Liver (tissue), 9 donors: Measurements from ENCODE around the gene CCNE1. TPM values are rescaled to one million over a fixed set of nuclear protein-coding genes. Genes with fewer than 3 reads are reported as not detected.

Source experiments
- DNase-seq: peaks from one replicate; pipeline ENCODE4 v3.0.0-alpha.2; 2017; ENCODE audit warnings: low spot score
- H3K27ac ChIP-seq, 2 donors: one replicate each; pipeline ENCODE4 v1.7.0; 2013; ENCODE audit warnings: inconsistent platforms in 2 of 2, low read length in 2 of 2, control low read depth in 1 of 2, low read depth in 1 of 2, mild to moderate bottlenecking in 1 of 2
- H3K27me3 ChIP-seq, 4 donors: one replicate each; pipeline versions ENCODE4 v1.6.1 to v1.7.0; 2013; ENCODE audit warnings: low read length in 3 of 4, inconsistent platforms in 1 of 4, mild to moderate bottlenecking in 1 of 4, moderate library complexity in 1 of 4; ENCODE audit not compliant: control insufficient read depth in 4 of 4, insufficient read depth in 4 of 4
- H3K36me3 ChIP-seq, 4 donors: one replicate each; pipeline versions ENCODE4 v1.6.1 to v1.7.0; 2013; ENCODE audit warnings: low read length in 3 of 4, mild to moderate bottlenecking in 3 of 4, low read depth in 1 of 4, moderate library complexity in 1 of 4; ENCODE audit not compliant: control insufficient read depth in 4 of 4, insufficient read depth in 3 of 4
- H3K4me1 ChIP-seq, 4 donors: one replicate each; pipeline versions ENCODE4 v1.6.1 to v1.7.0; 2013; ENCODE audit warnings: low read length in 3 of 4, mild to moderate bottlenecking in 3 of 4, moderate library complexity in 1 of 4; ENCODE audit not compliant: control insufficient read depth in 4 of 4, insufficient read depth in 4 of 4
- H3K4me3 ChIP-seq, 3 donors: one replicate each; pipeline versions ENCODE4 v1.6.1 to v1.7.0; 2013; ENCODE audit warnings: low read length in 3 of 3, control low read depth in 1 of 3, low read depth in 1 of 3, mild to moderate bottlenecking in 1 of 3
- H3K9ac ChIP-seq, 2 donors: one replicate each; pipeline ENCODE4 v1.7.0; 2013; ENCODE audit warnings: low read length in 2 of 2, mild to moderate bottlenecking in 2 of 2, moderate library complexity in 2 of 2, control low read depth in 1 of 2, low read depth in 1 of 2
- H3K9me3 ChIP-seq, 4 donors: one replicate each; pipeline versions ENCODE4 v1.6.1 to v1.7.0; 2013; ENCODE audit warnings: low read length in 3 of 4; ENCODE audit not compliant: control insufficient read depth in 4 of 4
- EGR1 ChIP-seq, 2 donors: IDR thresholded peaks; 2 replicates each; pipeline ENCODE4 v1.6.1; 2016 to 2018; ENCODE audit warnings: antibody characterized with exemption in 2 of 2, low read depth in 2 of 2
- FOXA1 ChIP-seq: IDR thresholded peaks from 2 replicates; pipeline ENCODE4 v1.6.1; 2016; ENCODE audit warnings: antibody characterized with exemption
- FOXA2 ChIP-seq: IDR thresholded peaks from 2 replicates; pipeline ENCODE4 v1.6.1; 2016; ENCODE audit warnings: antibody characterized with exemption
- GABPA ChIP-seq, 2 donors: IDR thresholded peaks in 1 of 2; conservative IDR thresholded peaks in 1 of 2; 2 replicates each; pipeline ENCODE4 v1.6.1; 2016; ENCODE audit warnings: antibody characterized with exemption in 2 of 2, mild to moderate bottlenecking in 1 of 2, moderate library complexity in 1 of 2
- HNF4A ChIP-seq, 2 donors: conservative IDR thresholded peaks; 2 replicates each; pipeline ENCODE4 v1.6.1; 2016; ENCODE audit warnings: antibody characterized with exemption in 2 of 2, mild to moderate bottlenecking in 2 of 2
- HNF4G ChIP-seq: IDR thresholded peaks from 2 replicates; pipeline ENCODE4 v1.6.1; 2016; ENCODE audit warnings: antibody characterized with exemption
- JUND ChIP-seq, 2 donors: IDR thresholded peaks; 2 replicates each; pipeline ENCODE4 v1.6.1; 2016; ENCODE audit warnings: antibody characterized with exemption in 2 of 2
- NR2F2 ChIP-seq: IDR thresholded peaks from 2 replicates; pipeline ENCODE4 v1.6.1; 2016; ENCODE audit warnings: antibody characterized with exemption
- RAD21 ChIP-seq, 2 donors: IDR thresholded peaks; 2 replicates each; pipeline ENCODE4 v1.6.1; 2016; ENCODE audit warnings: antibody characterized with exemption in 2 of 2, mild to moderate bottlenecking in 2 of 2
- RXRA ChIP-seq, 2 donors: IDR thresholded peaks; 2 replicates each; pipeline ENCODE4 v1.6.1; 2017 to 2018; ENCODE audit warnings: antibody characterized with exemption in 2 of 2, mild to moderate bottlenecking in 1 of 2
- SP1 ChIP-seq: IDR thresholded peaks from 2 replicates; pipeline ENCODE4 v1.6.1; 2018; ENCODE audit warnings: antibody characterized with exemption, mild to moderate bottlenecking
- TAF1 ChIP-seq: conservative IDR thresholded peaks from 2 replicates; pipeline ENCODE4 v1.6.1; 2016; ENCODE audit warnings: antibody characterized with exemption, mild to moderate bottlenecking
- YY1 ChIP-seq: IDR thresholded peaks from 2 replicates; pipeline ENCODE4 v1.6.1; 2016; ENCODE audit warnings: antibody characterized with exemption, mild to moderate bottlenecking
- WGBS: extraction: QIAGEN DNeasy Blood & Tissue Kit; methylation state at CpG from one replicate; pipeline ENCODE4 v1.1.7; 2013; 5-methylcytosine and 5-hydroxymethylcytosine counted together
- polyA plus RNA-seq, 2 donors: library from polyadenylated mRNA; stranded (reverse) in 1 of 2; unstranded in 1 of 2; fragments of 200-250 nt in 1 of 2; fragments of >200 nt in 1 of 2; fragmentation: Nextera tagmentation in 1 of 2; extraction: Ambion mirVana in 1 of 2; gene quantifications; one replicate each; pipeline versions ENCODE4 v1.2.1 to v1.2.3, GENCODE V29; 2013 to 2015
- total RNA-seq, 2 donors: library from RNA; depleted of rRNA; stranded (reverse); fragments of >200 nt; gene quantifications; one replicate each; pipeline ENCODE4 v1.2.3, GENCODE V29; 2014
- TF ChIP-seq, protein P1 (sequence below): IDR thresholded peaks from 2 replicates; pipeline ENCODE4 v1.6.1; 2016; ENCODE audit warnings: antibody characterized with exemption
- TF ChIP-seq, protein P2 (sequence below): IDR thresholded peaks from 2 replicates; pipeline ENCODE4 v1.6.1; 2016; ENCODE audit warnings: antibody characterized with exemption
- TF ChIP-seq, protein P3 (sequence below): IDR thresholded peaks from 2 replicates; pipeline ENCODE4 v1.6.1; 2016; ENCODE audit warnings: antibody characterized with exemption, mild to moderate bottlenecking
- TF ChIP-seq, protein P4 (sequence below): IDR thresholded peaks from 2 replicates; pipeline ENCODE4 v1.6.1; 2016; ENCODE audit warnings: antibody characterized with exemption
- TF ChIP-seq, protein P5 (sequence below): fragments of 150-350 bp; IDR thresholded peaks from 2 replicates; pipeline ENCODE4 v1.5.1; 2017; ENCODE audit warnings: improper control_type of control experiment, low read depth, low read length; ENCODE audit not compliant: missing input control
- donor health status: healthy.
- donor health status: healthy.
- donor health status: healthy.
- donor health status: healthy.
- donor health status: healthy.

Gene CCNE1
- total and polyA plus RNA-seq, 4 donors: 0.32 to 19.5 (median 0.79) TPM

DNA sequence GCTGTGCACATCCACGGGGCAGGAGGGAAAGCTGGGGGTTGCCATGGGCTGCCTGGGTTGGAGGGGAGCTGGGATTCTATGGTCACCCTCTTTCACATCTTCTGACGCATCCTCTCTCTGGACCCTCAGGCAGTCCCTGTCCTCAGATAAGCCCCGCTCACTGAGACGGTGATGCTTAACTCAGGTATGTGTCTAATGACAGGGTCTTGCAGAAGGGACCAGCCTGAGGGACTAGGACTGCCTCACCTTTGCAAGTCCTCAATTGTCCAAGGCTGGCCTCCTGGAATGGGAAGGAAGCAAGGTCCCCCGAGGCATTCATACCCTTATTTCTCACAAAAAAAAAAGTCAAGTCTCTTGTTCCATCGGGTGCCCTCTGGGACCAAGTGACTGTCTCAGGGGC, 37.7 kb upstream of the CCNE1 start (continued):
- TF ChIP-seq FOXA1 (no peak), EGR1 (IDR thresholded peaks at IDR 0.05; ENCODE audit: low read depth in 2 of 2) (no peak), HNF4A (conservative IDR thresholded peaks at IDR 0.05) (no peak), JUND (IDR thresholded peaks at IDR 0.05) (no peak)
- TF ChIP-seq, protein P1, sequence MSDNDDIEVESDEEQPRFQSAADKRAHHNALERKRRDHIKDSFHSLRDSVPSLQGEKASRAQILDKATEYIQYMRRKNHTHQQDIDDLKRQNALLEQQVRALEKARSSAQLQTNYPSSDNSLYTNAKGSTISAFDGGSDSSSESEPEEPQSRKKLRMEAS: no peak

DNA sequence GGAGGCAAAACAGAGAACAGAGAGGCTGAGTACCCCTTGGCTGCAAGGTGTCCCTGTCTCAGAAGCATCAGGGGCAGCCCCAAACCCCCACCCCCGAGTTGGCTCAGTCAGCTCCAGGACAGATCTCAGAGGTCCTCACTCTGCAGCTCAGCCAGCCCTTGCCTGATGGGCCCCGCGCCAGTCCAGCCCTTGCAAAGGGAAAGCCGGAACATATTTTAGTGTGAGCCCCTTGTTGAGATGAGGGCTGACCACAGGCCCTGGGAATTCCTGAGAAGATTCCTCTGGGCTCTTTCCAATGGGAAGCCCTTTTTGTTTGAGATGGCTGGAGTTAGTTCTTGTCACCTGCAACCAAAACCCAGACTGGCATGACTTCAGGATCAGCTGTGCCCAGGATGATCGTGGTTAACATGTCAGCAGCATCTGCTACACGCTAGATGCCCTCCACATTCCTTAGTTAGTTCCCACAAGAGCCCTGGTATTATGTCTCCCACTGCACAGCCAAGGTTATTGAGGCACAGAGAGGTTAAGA, 33.9 kb upstream of the CCNE1 start:
- Histone ChIP-seq H3K36me3 (no peaks in the 10 kb centered on the region), H3K27ac (no peak overlapping the region), H3K4me1 (no peaks in the 10 kb centered on the region), H3K9me3 (no peaks in the 10 kb centered on the region), H3K4me3 (no peak overlapping the region), H3K9ac (no peak overlapping the region), H3K27me3 (no peaks in the 10 kb centered on the region)
- WGBS: 84% methylated on average over 6 of the region's 6 CpGs
- DNase-seq: no peak
- TF ChIP-seq SP1 (no peak), HNF4A (conservative IDR thresholded peaks at IDR 0.05) (no peak)

DNA sequence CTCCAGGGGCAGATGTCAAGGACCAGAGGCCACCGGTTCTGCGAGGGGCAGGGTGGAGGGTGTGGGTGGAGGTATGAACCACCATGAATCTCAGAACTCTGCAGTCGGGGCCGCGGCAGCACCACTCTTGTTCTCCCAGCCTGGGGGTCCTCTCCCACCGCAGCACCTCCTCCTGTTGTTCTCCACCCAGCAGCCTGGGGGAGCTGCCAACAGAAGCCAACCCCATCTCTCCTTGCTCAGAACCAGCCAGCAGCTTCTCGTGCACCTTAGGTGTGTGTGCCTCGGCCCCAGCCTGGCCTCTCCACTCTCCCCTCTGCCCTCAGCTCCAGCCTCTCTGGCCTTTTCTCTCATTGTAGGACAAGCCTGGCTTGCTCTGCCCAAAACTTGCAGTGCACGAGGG, 31.9 kb upstream of the CCNE1 start:
- no peaks in the 10 kb centered on the region for H3K36me3 ChIP-seq
- no peak overlapping the region for H3K9ac ChIP-seq
- H3K9me3 ChIP-seq: no peaks in the 10 kb centered on the region
- 38% methylated on average over 9 of the region's 9 CpGs for WGBS
- H3K4me1 ChIP-seq: no peaks in the 10 kb centered on the region
- TF ChIP-seq GABPA (IDR thresholded peaks at IDR 0.05 in 1 of 2, conservative IDR thresholded peaks at IDR 0.05 in 1 of 2) (no peak), SP1 (no peak), TAF1 (no peak), HNF4G (no peak), HNF4A (conservative IDR thresholded peaks at IDR 0.05) (no peak), FOXA2 (no peak), RXRA (IDR thresholded peaks at IDR 0.05) (no peak), EGR1 (IDR thresholded peaks at IDR 0.05; ENCODE audit: low read depth in 2 of 2) (no peak), NR2F2 (no peak), YY1 (no peak), RAD21 (IDR thresholded peaks at IDR 0.05) (no peak), FOXA1 (no peak), JUND (IDR thresholded peaks at IDR 0.05) (no peak)
- TF ChIP-seq, protein P1: no peak
- TF ChIP-seq, protein P2, sequence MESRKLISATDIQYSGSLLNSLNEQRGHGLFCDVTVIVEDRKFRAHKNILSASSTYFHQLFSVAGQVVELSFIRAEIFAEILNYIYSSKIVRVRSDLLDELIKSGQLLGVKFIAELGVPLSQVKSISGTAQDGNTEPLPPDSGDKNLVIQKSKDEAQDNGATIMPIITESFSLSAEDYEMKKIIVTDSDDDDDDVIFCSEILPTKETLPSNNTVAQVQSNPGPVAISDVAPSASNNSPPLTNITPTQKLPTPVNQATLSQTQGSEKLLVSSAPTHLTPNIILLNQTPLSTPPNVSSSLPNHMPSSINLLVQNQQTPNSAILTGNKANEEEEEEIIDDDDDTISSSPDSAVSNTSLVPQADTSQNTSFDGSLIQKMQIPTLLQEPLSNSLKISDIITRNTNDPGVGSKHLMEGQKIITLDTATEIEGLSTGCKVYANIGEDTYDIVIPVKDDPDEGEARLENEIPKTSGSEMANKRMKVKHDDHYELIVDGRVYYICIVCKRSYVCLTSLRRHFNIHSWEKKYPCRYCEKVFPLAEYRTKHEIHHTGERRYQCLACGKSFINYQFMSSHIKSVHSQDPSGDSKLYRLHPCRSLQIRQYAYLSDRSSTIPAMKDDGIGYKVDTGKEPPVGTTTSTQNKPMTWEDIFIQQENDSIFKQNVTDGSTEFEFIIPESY: no peak
- TF ChIP-seq, protein P3, sequence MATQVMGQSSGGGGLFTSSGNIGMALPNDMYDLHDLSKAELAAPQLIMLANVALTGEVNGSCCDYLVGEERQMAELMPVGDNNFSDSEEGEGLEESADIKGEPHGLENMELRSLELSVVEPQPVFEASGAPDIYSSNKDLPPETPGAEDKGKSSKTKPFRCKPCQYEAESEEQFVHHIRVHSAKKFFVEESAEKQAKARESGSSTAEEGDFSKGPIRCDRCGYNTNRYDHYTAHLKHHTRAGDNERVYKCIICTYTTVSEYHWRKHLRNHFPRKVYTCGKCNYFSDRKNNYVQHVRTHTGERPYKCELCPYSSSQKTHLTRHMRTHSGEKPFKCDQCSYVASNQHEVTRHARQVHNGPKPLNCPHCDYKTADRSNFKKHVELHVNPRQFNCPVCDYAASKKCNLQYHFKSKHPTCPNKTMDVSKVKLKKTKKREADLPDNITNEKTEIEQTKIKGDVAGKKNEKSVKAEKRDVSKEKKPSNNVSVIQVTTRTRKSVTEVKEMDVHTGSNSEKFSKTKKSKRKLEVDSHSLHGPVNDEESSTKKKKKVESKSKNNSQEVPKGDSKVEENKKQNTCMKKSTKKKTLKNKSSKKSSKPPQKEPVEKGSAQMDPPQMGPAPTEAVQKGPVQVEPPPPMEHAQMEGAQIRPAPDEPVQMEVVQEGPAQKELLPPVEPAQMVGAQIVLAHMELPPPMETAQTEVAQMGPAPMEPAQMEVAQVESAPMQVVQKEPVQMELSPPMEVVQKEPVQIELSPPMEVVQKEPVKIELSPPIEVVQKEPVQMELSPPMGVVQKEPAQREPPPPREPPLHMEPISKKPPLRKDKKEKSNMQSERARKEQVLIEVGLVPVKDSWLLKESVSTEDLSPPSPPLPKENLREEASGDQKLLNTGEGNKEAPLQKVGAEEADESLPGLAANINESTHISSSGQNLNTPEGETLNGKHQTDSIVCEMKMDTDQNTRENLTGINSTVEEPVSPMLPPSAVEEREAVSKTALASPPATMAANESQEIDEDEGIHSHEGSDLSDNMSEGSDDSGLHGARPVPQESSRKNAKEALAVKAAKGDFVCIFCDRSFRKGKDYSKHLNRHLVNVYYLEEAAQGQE: no peak
- TF ChIP-seq, protein P4, sequence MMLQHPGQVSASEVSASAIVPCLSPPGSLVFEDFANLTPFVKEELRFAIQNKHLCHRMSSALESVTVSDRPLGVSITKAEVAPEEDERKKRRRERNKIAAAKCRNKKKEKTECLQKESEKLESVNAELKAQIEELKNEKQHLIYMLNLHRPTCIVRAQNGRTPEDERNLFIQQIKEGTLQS: no peak
- TF ChIP-seq, protein P5, sequence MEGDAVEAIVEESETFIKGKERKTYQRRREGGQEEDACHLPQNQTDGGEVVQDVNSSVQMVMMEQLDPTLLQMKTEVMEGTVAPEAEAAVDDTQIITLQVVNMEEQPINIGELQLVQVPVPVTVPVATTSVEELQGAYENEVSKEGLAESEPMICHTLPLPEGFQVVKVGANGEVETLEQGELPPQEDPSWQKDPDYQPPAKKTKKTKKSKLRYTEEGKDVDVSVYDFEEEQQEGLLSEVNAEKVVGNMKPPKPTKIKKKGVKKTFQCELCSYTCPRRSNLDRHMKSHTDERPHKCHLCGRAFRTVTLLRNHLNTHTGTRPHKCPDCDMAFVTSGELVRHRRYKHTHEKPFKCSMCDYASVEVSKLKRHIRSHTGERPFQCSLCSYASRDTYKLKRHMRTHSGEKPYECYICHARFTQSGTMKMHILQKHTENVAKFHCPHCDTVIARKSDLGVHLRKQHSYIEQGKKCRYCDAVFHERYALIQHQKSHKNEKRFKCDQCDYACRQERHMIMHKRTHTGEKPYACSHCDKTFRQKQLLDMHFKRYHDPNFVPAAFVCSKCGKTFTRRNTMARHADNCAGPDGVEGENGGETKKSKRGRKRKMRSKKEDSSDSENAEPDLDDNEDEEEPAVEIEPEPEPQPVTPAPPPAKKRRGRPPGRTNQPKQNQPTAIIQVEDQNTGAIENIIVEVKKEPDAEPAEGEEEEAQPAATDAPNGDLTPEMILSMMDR: no peak
- H3K27me3 ChIP-seq: no peaks in the 10 kb centered on the region
- H3K4me3 ChIP-seq: no peak overlapping the region
- no peak for DNase-seq
- H3K27ac ChIP-seq: no peak overlapping the region
